ENCODE measurements around the gene ZFAND2A. TPM values are rescaled to one million over a fixed set of nuclear protein-coding genes. Genes with fewer than 3 reads are reported as not detected.

The ZFAND2A gene
- total and polyA plus RNA-seq, 12 donors, result 11.8 to 54.1 (median 20.2) TPM

GRCh38 chr7:1181031-1181430 lies 21.0 kb upstream of the ZFAND2A start:
- H3K27me3 ChIP-seq, result peaks cover 8% of the 10 kb centered on the region
- 73 to 80% (median 78%) methylated on average over 17 to 19 of the region's 19 CpGs for WGBS, 4 donors
- H3K4me3 ChIP-seq, result no peak overlapping the region
- H3K36me3 ChIP-seq (replicated peaks in 1 of 2), result no peaks in the 10 kb centered on the region
- TF ChIP-seq POLR2A (IDR thresholded peaks at IDR 0.05) (no peak), CTCF (IDR thresholded peaks at IDR 0.05) (no peak)
- no peak for DNase-seq
- H3K4me1 ChIP-seq (replicated peaks in 1 of 2), result peaks cover 0 to 5% of the 10 kb centered on the region in 2 donors
- H3K27ac ChIP-seq, result no peak overlapping the region
- H3K9me3 ChIP-seq (replicated peaks in 1 of 3), result no peaks in the 10 kb centered on the region
- intact Hi-C loops (cut with DNase I), result no loop called here

GRCh38 chr7:1176891-1177373 lies 16.9 kb upstream of the ZFAND2A start:
- Histone ChIP-seq H3K4me3 (no peak overlapping the region), H3K9me3 (replicated peaks in 1 of 3) (no peaks in the 10 kb centered on the region), H3K27ac (no peak overlapping the region), H3K36me3 (replicated peaks in 1 of 2) (no peaks in the 10 kb centered on the region), H3K27me3 (no peaks in the 10 kb centered on the region), H3K4me1 (replicated peaks in 1 of 2) (peaks cover 0 to 8% of the 10 kb centered on the region in 2 donors)
- WGBS, 4 donors, result 30 to 37% (median 33%) methylated on average over 22 of the region's 22 CpGs
- DNase-seq, result peak; percentile 55 to 89 (median 74)
- intact Hi-C loops (cut with DNase I), result loop anchor here in 1 of 2 donors (10.0 kb wide), 1 partner anchor 182 kb away; no protein-coding TSS in a partner anchor
- TF ChIP-seq CTCF (IDR thresholded peaks at IDR 0.05) (peak; percentile 31 to 63 (median 52)), POLR2A (IDR thresholded peaks at IDR 0.05) (no peak)

- H3K9me3 ChIP-seq (replicated peaks in 1 of 3), result no peaks in the 10 kb centered on the region
- TF ChIP-seq POLR2A (IDR thresholded peaks at IDR 0.05) (no peak), CTCF (IDR thresholded peaks at IDR 0.05) (peak; percentile 68 to 92 (median 86))
- no peaks in the 10 kb centered on the region for H3K36me3 ChIP-seq (replicated peaks in 1 of 2)
- intact Hi-C loops (cut with DNase I), result loop anchor here in 1 of 2 donors (10.0 kb wide), 1 partner anchor 181 kb away; no protein-coding TSS in a partner anchor
- peak overlapping the region in 1 of 4 donors; percentile 40 for H3K4me3 ChIP-seq
- H3K27me3 ChIP-seq, result no peaks in the 10 kb centered on the region
- peak overlapping the region in 1 of 5 donors; percentile 38 for H3K27ac ChIP-seq
- DNase-seq, result peak; percentile 77 to 93 (median 83)
- peaks cover 0 to 8% of the 10 kb centered on the region in 2 donors for H3K4me1 ChIP-seq (replicated peaks in 1 of 2)
- WGBS, 4 donors, result 17 to 33% (median 22%) methylated on average over 22 to 44 of the region's 44 CpGs
Observed at GRCh38 chr7:1175967-1176851, 16.2 kb upstream of the ZFAND2A start.

GRCh38 chr7:1175597-1175966 lies 15.6 kb upstream of the ZFAND2A start:
- intact Hi-C loops (cut with DNase I), result loop anchor here in 1 of 2 donors (10.0 kb wide), 1 partner anchor 181 kb away; no protein-coding TSS in a partner anchor
- no peak for TF ChIP-seq CTCF (IDR thresholded peaks at IDR 0.05)
- no peak for TF ChIP-seq POLR2A (IDR thresholded peaks at IDR 0.05)
- DNase-seq, result no peak
- Histone ChIP-seq H3K4me3 (no peak overlapping the region), H3K4me1 (replicated peaks in 1 of 2) (peaks cover 0 to 8% of the 10 kb centered on the region in 2 donors), H3K27ac (peak overlapping the region in 1 of 5 donors; percentile 38), H3K36me3 (replicated peaks in 1 of 2) (no peaks in the 10 kb centered on the region), H3K27me3 (no peaks in the 10 kb centered on the region), H3K9me3 (replicated peaks in 1 of 3) (no peaks in the 10 kb centered on the region)
- WGBS, 4 donors, result 75 to 88% (median 86%) methylated on average over 12 to 15 of the region's 15 CpGs
